ENCODE results near the gene BUD31.

DNA sequence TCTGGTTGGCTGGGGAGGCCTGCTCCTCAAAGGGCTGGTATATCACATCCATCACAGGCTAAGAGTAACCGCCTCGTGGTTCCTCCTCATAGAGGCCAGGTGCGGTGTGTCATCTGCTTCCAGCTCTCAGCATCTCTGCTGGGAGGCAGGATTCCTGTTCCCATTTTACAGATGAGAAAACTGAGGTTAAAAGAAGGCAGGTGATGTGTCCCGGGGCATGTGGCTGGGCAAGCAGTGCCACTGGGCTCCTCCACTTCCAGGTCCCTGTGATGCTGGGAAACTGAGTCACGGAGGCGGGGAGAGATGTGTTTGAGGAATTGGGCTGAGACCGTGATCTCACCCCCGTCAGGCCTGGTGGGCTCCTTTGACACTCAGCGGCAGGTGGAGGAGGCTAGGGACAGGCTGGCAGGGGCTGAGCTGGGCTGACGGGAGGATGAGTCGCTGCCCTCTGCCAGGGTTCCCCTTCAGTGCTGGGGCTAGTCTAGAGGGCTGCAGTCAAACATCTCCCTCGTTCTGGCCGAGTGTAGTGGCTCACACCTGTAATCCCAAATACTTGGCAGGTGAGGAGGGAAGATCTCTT, 24.9 kb upstream of the BUD31 start:
- TF ChIP-seq JUNB (IDR thresholded peaks at IDR 0.05; ENCODE audit: unreplicated experiment) (no peak), EZH2 (IDR thresholded peaks at IDR 0.05; ENCODE audit: low read depth, unreplicated experiment) (no peak), EZH2phosphoT487 (IDR thresholded peaks at IDR 0.05; ENCODE audit: unreplicated experiment) (no peak), NANOG (IDR thresholded peaks at IDR 0.05; ENCODE audit: borderline replicate concordance) (no peak), POLR2AphosphoS5 (IDR thresholded peaks at IDR 0.05; ENCODE audit: low read depth) (no peak), CREB1 (CRISPR knock-in tag; IDR thresholded peaks at IDR 0.05; ENCODE audit: low read depth) (no peak)
- TF ChIP-seq, protein P1, sequence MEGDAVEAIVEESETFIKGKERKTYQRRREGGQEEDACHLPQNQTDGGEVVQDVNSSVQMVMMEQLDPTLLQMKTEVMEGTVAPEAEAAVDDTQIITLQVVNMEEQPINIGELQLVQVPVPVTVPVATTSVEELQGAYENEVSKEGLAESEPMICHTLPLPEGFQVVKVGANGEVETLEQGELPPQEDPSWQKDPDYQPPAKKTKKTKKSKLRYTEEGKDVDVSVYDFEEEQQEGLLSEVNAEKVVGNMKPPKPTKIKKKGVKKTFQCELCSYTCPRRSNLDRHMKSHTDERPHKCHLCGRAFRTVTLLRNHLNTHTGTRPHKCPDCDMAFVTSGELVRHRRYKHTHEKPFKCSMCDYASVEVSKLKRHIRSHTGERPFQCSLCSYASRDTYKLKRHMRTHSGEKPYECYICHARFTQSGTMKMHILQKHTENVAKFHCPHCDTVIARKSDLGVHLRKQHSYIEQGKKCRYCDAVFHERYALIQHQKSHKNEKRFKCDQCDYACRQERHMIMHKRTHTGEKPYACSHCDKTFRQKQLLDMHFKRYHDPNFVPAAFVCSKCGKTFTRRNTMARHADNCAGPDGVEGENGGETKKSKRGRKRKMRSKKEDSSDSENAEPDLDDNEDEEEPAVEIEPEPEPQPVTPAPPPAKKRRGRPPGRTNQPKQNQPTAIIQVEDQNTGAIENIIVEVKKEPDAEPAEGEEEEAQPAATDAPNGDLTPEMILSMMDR (conservative IDR thresholded peaks at IDR 0.05; ENCODE audit: low read depth in 2 of 2), result no peak
- TF ChIP-seq, protein P2, sequence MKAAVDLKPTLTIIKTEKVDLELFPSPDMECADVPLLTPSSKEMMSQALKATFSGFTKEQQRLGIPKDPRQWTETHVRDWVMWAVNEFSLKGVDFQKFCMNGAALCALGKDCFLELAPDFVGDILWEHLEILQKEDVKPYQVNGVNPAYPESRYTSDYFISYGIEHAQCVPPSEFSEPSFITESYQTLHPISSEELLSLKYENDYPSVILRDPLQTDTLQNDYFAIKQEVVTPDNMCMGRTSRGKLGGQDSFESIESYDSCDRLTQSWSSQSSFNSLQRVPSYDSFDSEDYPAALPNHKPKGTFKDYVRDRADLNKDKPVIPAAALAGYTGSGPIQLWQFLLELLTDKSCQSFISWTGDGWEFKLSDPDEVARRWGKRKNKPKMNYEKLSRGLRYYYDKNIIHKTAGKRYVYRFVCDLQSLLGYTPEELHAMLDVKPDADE (IDR thresholded peaks at IDR 0.05), result no peak
- TF ChIP-seq, protein P3, sequence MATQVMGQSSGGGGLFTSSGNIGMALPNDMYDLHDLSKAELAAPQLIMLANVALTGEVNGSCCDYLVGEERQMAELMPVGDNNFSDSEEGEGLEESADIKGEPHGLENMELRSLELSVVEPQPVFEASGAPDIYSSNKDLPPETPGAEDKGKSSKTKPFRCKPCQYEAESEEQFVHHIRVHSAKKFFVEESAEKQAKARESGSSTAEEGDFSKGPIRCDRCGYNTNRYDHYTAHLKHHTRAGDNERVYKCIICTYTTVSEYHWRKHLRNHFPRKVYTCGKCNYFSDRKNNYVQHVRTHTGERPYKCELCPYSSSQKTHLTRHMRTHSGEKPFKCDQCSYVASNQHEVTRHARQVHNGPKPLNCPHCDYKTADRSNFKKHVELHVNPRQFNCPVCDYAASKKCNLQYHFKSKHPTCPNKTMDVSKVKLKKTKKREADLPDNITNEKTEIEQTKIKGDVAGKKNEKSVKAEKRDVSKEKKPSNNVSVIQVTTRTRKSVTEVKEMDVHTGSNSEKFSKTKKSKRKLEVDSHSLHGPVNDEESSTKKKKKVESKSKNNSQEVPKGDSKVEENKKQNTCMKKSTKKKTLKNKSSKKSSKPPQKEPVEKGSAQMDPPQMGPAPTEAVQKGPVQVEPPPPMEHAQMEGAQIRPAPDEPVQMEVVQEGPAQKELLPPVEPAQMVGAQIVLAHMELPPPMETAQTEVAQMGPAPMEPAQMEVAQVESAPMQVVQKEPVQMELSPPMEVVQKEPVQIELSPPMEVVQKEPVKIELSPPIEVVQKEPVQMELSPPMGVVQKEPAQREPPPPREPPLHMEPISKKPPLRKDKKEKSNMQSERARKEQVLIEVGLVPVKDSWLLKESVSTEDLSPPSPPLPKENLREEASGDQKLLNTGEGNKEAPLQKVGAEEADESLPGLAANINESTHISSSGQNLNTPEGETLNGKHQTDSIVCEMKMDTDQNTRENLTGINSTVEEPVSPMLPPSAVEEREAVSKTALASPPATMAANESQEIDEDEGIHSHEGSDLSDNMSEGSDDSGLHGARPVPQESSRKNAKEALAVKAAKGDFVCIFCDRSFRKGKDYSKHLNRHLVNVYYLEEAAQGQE (IDR thresholded peaks at IDR 0.05; ENCODE audit: unreplicated experiment), result no peak
